NCI-H146 (cell line): ENCODE measurements around the gene MAGEL2.
"Not testable (repeated sequence)": the region's sequence is repeated elsewhere in the genome, so short reads cannot be mapped to it uniquely, and the experiment has no call there.

Experiments used
- DNase-seq: peaks from one replicate; lab custom pipeline; 2025; lab: John Stamatoyannopoulos, UW

MAGEL2 gene

GRCh38 chr15:23606226-23606625 is 41.4 kb downstream of the MAGEL2 start:
- DNase-seq: no peak

- no peak for DNase-seq
Measured at GRCh38 chr15:23602124-23602523, 45.5 kb downstream of the MAGEL2 start.

- no peak for DNase-seq
Measured at GRCh38 chr15:23599053-23599452, 48.6 kb downstream of the MAGEL2 start.

- DNase-seq: not testable (repeated sequence)
Measured at GRCh38 chr15:23597278-23597677, 50.4 kb downstream of the MAGEL2 start.

- DNase-seq: no peak
Measured at GRCh38 chr15:23596736-23597135, 50.9 kb downstream of the MAGEL2 start.

- no peak for DNase-seq
Measured at GRCh38 chr15:23595368-23595767, 52.3 kb downstream of the MAGEL2 start.

GRCh38 chr15:23594252-23594770 is 53.4 kb downstream of the MAGEL2 start:
- no peak for DNase-seq
